Gastroesophageal sphincter (tissue), 4 donors: ENCODE results near the gene TJP3. TPM values are rescaled to one million over a fixed set of nuclear protein-coding genes. Genes with fewer than 3 reads are reported as not detected.

Experiments
- ATAC-seq: fragments of 150-250 bp; one replicate; pipeline ENCODE4 v1.9.1; 2016; ENCODE audit warnings: mild to moderate bottlenecking, moderate library complexity
- H3K27ac ChIP-seq, 4 donors: fragments of 200-600 bp; sonication (generic) in 3 of 4; 1 replicate in 3 of 4; 2 replicates in 1 of 4; pipeline ENCODE4 v1.5.1; 2016 to 2019
- H3K27me3 ChIP-seq: fragments of 200-600 bp; sonication (generic); one replicate; pipeline ENCODE4 v1.5.1; 2019
- H3K36me3 ChIP-seq, 2 donors: fragments of 200-600 bp; sonication (generic); one replicate each; pipeline ENCODE4 v1.5.1; 2019; ENCODE audit warnings: control low read depth in 1 of 2
- H3K4me1 ChIP-seq, 3 donors: fragments of 200-600 bp; sonication (generic); 1 replicate in 2 of 3; 2 replicates in 1 of 3; pipeline ENCODE4 v1.5.1; 2016 to 2019; ENCODE audit warnings: control low read depth in 2 of 3
- H3K4me3 ChIP-seq, 2 donors: fragments of 200-600 bp; sonication (generic); one replicate each; pipeline ENCODE4 v1.5.1; 2019; ENCODE audit warnings: mild to moderate bottlenecking in 1 of 2, moderate library complexity in 1 of 2
- H3K9me3 ChIP-seq, 3 donors: fragments of 200-600 bp; sonication (generic); one replicate each; pipeline ENCODE4 v1.5.1; 2017 to 2019; ENCODE audit warnings: control low read depth in 2 of 3
- EP300 ChIP-seq: sonication (generic); formaldehyde crosslinking; IDR thresholded peaks from one replicate; pipeline ENCODE4 v1.6.1; 2017; ENCODE audit warnings: antibody characterized with exemption, mild to moderate bottlenecking
- POLR2A ChIP-seq, 2 donors: fragments of 450-650 bp; IDR thresholded peaks; one replicate each; pipeline ENCODE4 v1.6.1; 2017; ENCODE audit warnings: antibody characterized with exemption in 2 of 2, mild to moderate bottlenecking in 2 of 2, moderate library complexity in 1 of 2
- POLR2AphosphoS5 ChIP-seq: sonication (generic); formaldehyde crosslinking; IDR thresholded peaks from one replicate; pipeline ENCODE4 v1.6.1; 2017; ENCODE audit warnings: antibody characterized with exemption
- WGBS, 2 donors: methylation state at CpG; one replicate each; pipeline ENCODE4 v1.1.5; 2018; ENCODE audit warnings: low coverage in 1 of 2; 5-methylcytosine and 5-hydroxymethylcytosine counted together
- total RNA-seq, 4 donors: library from RNA; depleted of rRNA; stranded (reverse); fragments of >200 nt; gene quantifications; one replicate each; pipeline ENCODE4 v1.1.0, GENCODE V29; 2016
- TF ChIP-seq, protein P1 (sequence below), 4 experiments: fragments of 200-600 bp in 2 of 4; fragments of 450-650 bp in 2 of 4; sonication (generic) in 1 of 4; IDR thresholded peaks; one replicate each; pipeline ENCODE4 v1.5.1; 2017 to 2019; ENCODE audit warnings: antibody characterized with exemption in 4 of 4, mild to moderate bottlenecking in 2 of 4, moderate library complexity in 2 of 4

The TJP3 gene
- total RNA-seq, 4 donors from 2014 or later: 0.78 to 3.6 TPM; not detected in 2

DNA sequence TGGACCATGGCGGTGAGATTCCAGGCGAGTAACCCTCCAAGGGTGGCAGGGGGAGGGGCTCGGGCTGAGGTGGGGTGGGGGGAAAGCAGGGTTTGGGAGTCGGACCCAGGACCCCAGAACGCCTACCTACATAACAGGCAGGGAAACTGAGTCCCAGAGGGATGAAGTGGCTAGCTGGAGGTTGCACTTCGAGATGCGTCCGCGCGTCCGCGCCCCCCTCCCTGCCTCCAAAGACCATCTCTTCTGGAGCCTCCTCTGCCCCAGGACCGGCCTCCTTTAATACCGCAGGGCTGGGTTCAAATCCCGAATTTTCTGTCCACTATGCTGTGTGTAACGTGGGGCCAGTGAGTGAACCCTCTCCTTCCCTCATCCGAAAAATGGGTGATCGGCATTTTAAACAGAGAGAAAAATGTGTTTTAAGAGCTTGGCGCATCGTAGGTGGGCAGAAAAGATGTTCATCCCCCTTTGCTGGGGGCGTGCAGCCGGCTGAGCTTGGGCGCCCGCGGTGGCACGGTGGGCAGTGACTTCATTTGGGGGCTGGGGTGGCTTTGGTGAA, 13.8 kb downstream of the TJP3 start:
- TF ChIP-seq EP300 (no peak), POLR2AphosphoS5 (no peak), POLR2A (IDR thresholded peaks at IDR 0.05) (no peak)
- TF ChIP-seq, protein P1, sequence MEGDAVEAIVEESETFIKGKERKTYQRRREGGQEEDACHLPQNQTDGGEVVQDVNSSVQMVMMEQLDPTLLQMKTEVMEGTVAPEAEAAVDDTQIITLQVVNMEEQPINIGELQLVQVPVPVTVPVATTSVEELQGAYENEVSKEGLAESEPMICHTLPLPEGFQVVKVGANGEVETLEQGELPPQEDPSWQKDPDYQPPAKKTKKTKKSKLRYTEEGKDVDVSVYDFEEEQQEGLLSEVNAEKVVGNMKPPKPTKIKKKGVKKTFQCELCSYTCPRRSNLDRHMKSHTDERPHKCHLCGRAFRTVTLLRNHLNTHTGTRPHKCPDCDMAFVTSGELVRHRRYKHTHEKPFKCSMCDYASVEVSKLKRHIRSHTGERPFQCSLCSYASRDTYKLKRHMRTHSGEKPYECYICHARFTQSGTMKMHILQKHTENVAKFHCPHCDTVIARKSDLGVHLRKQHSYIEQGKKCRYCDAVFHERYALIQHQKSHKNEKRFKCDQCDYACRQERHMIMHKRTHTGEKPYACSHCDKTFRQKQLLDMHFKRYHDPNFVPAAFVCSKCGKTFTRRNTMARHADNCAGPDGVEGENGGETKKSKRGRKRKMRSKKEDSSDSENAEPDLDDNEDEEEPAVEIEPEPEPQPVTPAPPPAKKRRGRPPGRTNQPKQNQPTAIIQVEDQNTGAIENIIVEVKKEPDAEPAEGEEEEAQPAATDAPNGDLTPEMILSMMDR (IDR thresholded peaks at IDR 0.05): no peak
- H3K27ac ChIP-seq: no peak overlapping the region
- H3K27me3 ChIP-seq: peaks cover 75% of the 10 kb centered on the region
- peaks cover 0 to 33% (median 9%) of the 10 kb centered on the region in 3 donors for H3K4me1 ChIP-seq
- peak overlapping the region in 1 of 2 donors; percentile 34 for H3K4me3 ChIP-seq
- ATAC-seq: no peak
- no peaks in the 10 kb centered on the region for H3K36me3 ChIP-seq
- no peaks in the 10 kb centered on the region for H3K9me3 ChIP-seq
- 0 to 10% methylated on average over 2 to 6 of the region's 26 CpGs for WGBS, 2 donors

- ATAC-seq: no peak
- Histone ChIP-seq H3K4me1 (peaks cover 0 to 33% (median 9%) of the 10 kb centered on the region in 3 donors), H3K27me3 (peaks cover 75% of the 10 kb centered on the region), H3K36me3 (no peaks in the 10 kb centered on the region), H3K9me3 (no peaks in the 10 kb centered on the region), H3K4me3 (no peak overlapping the region), H3K27ac (no peak overlapping the region)
- TF ChIP-seq, protein P1 (IDR thresholded peaks at IDR 0.05): no peak
- TF ChIP-seq POLR2A (IDR thresholded peaks at IDR 0.05) (no peak), POLR2AphosphoS5 (no peak), EP300 (no peak)
- no CpG with 5 or more reads among the region's 30 CpGs for WGBS, 2 donors
Measured at GRCh38 chr19:3722443-3723109, 14.4 kb downstream of the TJP3 start.

DNA sequence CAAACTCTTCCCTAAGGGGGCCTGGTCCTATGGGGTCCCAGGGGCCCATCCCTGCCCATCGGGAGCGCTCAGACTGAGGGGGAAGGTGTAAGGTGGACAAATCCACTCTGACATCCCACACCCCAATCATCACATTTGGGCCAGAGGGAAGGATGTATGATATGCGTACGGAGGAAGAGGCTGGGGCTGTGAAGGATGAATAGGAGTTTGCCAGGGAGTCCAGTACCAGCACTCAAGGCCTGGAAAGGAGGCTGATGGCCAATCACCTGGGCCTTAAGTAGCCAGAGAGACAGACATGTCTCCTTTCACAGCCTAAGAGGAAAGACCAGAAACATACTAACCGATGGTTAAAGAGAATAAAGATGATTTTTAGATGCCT, 14.9 kb downstream of the TJP3 start:
- H3K9me3 ChIP-seq: no peaks in the 10 kb centered on the region
- H3K4me1 ChIP-seq: peaks cover 0 to 33% (median 9%) of the 10 kb centered on the region in 3 donors
- H3K36me3 ChIP-seq: no peaks in the 10 kb centered on the region
- no peak overlapping the region for H3K4me3 ChIP-seq
- WGBS, 2 donors: 80% methylated on average over 3 of the region's 5 CpGs; no CpG with 5 or more reads in 1 of the 2 donors
- ATAC-seq: no peak
- H3K27ac ChIP-seq: no peak overlapping the region
- TF ChIP-seq EP300 (no peak), POLR2AphosphoS5 (no peak), POLR2A (IDR thresholded peaks at IDR 0.05) (no peak)
- TF ChIP-seq, protein P1 (IDR thresholded peaks at IDR 0.05): no peak
- H3K27me3 ChIP-seq: peaks cover 75% of the 10 kb centered on the region

DNA sequence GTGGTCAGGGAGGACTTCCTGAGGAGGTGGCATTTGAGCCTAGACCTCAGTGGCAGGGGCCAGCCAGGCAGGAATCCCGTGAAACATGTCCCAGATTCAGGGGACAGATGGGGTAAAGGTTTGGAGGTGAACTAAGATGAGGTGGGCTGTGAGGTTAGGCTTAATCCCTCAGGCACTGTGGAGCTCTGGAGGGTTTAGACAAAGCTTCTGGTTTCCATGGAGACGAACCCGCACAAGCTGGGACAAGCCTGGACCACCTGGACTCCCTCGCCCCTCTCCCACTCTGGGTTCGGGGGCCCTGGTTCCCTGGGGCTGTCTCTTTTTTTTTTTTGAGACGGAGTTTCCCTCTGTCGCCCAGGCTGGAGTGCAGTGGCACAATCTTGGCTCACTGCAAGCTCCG, 15.7 kb downstream of the TJP3 start:
- Histone ChIP-seq H3K4me3 (no peak overlapping the region), H3K9me3 (peaks cover 0 to under 1% (median 0%) of the 10 kb centered on the region in 3 donors), H3K4me1 (peaks cover 0 to 28% (median 9%) of the 10 kb centered on the region in 3 donors), H3K36me3 (no peaks in the 10 kb centered on the region), H3K27ac (no peak overlapping the region), H3K27me3 (peaks cover 68% of the 10 kb centered on the region)
- TF ChIP-seq POLR2AphosphoS5 (no peak), EP300 (no peak), POLR2A (IDR thresholded peaks at IDR 0.05) (no peak)
- TF ChIP-seq, protein P1 (IDR thresholded peaks at IDR 0.05): no peak
- no peak for ATAC-seq
- 24 to 46% methylated on average over 2 to 5 of the region's 8 CpGs for WGBS, 2 donors

- peaks cover 0 to 25% (median 9%) of the 10 kb centered on the region in 3 donors for H3K4me1 ChIP-seq
- TF ChIP-seq POLR2A (IDR thresholded peaks at IDR 0.05) (no peak), EP300 (no peak), POLR2AphosphoS5 (no peak)
- TF ChIP-seq, protein P1 (IDR thresholded peaks at IDR 0.05): no peak
- H3K27me3 ChIP-seq: peaks cover 56% of the 10 kb centered on the region
- H3K36me3 ChIP-seq: no peaks in the 10 kb centered on the region
- WGBS, 2 donors: 43% methylated on average over 2 of the region's 3 CpGs; no CpG with 5 or more reads in 1 of the 2 donors
- ATAC-seq: no peak
- no peak overlapping the region for H3K27ac ChIP-seq
- peaks cover 0 to 5% (median 0%) of the 10 kb centered on the region in 3 donors for H3K9me3 ChIP-seq
- no peak overlapping the region for H3K4me3 ChIP-seq
Measured at GRCh38 chr19:3725121-3725520, 16.9 kb downstream of the TJP3 start.
